Central memory CD8-positive, alpha-beta T cell (primary cell): ENCODE results near the gene SSBP3.
A peak's percentile ranks its signal among the peaks of the same experiment; 100 is the strongest.

Experiments used
- ATAC-seq: fragments of 150-1000 bp; cut with Tn5 transposase; replicated peaks from 2 replicates; pipeline ENCODE4 v1.10.0; 2022; ENCODE audit warnings: mild to moderate bottlenecking, moderate FRiP score, moderate number of reproducible peaks; ENCODE audit not compliant: poor library complexity, severe bottlenecking; ENCODE audit errors: extremely low read depth
- DNase-seq, 2 donors: peaks; one replicate each; pipeline ENCODE4 v3.0.0; 2021; ENCODE audit warnings: low spot score in 2 of 2
- H3K27ac Mint-ChIP-seq: one replicate; pipeline ENCODE4 v1.8.0; 2022; ENCODE audit warnings: low read depth, mild to moderate bottlenecking, moderate library complexity, mixed read lengths
- H3K27me3 Mint-ChIP-seq: one replicate; pipeline ENCODE4 v1.8.0; 2022; ENCODE audit warnings: mixed read lengths
- H3K36me3 Mint-ChIP-seq: one replicate; pipeline ENCODE4 v1.8.0; 2022; ENCODE audit warnings: mild to moderate bottlenecking, moderate library complexity, mixed read lengths; ENCODE audit not compliant: insufficient read depth
- H3K4me1 Mint-ChIP-seq: one replicate; pipeline ENCODE4 v1.8.0; 2022; ENCODE audit warnings: mixed read lengths
- H3K4me3 Mint-ChIP-seq: one replicate; pipeline ENCODE4 v1.8.0; 2022; ENCODE audit warnings: mild to moderate bottlenecking, moderate library complexity, mixed read lengths
- H3K9me3 Mint-ChIP-seq: one replicate; pipeline ENCODE4 v1.8.0; 2022; ENCODE audit warnings: mixed read lengths

SSBP3 gene

GRCh38 chr1:54325703-54326461, 80.3 kb downstream of the SSBP3 start:
- DNase-seq (no peak), ATAC-seq (no peak)
- H3K36me3 Mint-ChIP-seq = no peaks in the 10 kb centered on the region
- no peak overlapping the region for H3K4me3 Mint-ChIP-seq
- H3K4me1 Mint-ChIP-seq = peaks cover 72% of the 10 kb centered on the region
- H3K9me3 Mint-ChIP-seq = no peaks in the 10 kb centered on the region
- peak overlapping the region; percentile 48 for H3K27ac Mint-ChIP-seq
- no peaks in the 10 kb centered on the region for H3K27me3 Mint-ChIP-seq

- DNase-seq (no peak), ATAC-seq (no peak)
- H3K4me1 Mint-ChIP-seq = peaks cover 72% of the 10 kb centered on the region
- H3K4me3 Mint-ChIP-seq = no peak overlapping the region
- H3K27ac Mint-ChIP-seq = no peak overlapping the region
- no peaks in the 10 kb centered on the region for H3K36me3 Mint-ChIP-seq
- no peaks in the 10 kb centered on the region for H3K27me3 Mint-ChIP-seq
- H3K9me3 Mint-ChIP-seq = no peaks in the 10 kb centered on the region
These were observed 80.9 kb downstream of the SSBP3 start for GRCh38 chr1:54325284-54325683.

GRCh38 chr1:54324251-54325140, 81.7 kb downstream of the SSBP3 start:
- Mint-ChIP-seq H3K9me3 (no peaks in the 10 kb centered on the region), H3K4me3 (no peak overlapping the region), H3K36me3 (no peaks in the 10 kb centered on the region), H3K27ac (no peak overlapping the region), H3K4me1 (peaks cover 74% of the 10 kb centered on the region), H3K27me3 (no peaks in the 10 kb centered on the region)
- ATAC-seq (no peak), DNase-seq (no peak)

- Mint-ChIP-seq H3K27me3 (no peaks in the 10 kb centered on the region), H3K9me3 (no peaks in the 10 kb centered on the region), H3K36me3 (no peaks in the 10 kb centered on the region), H3K4me3 (no peak overlapping the region), H3K27ac (no peak overlapping the region), H3K4me1 (peaks cover 80% of the 10 kb centered on the region)
- ATAC-seq (no peak), DNase-seq (no peak)
These were observed 82.3 kb downstream of the SSBP3 start for GRCh38 chr1:54323921-54324250.

- Mint-ChIP-seq H3K4me3 (no peak overlapping the region), H3K27me3 (no peaks in the 10 kb centered on the region), H3K36me3 (no peaks in the 10 kb centered on the region), H3K9me3 (no peaks in the 10 kb centered on the region), H3K4me1 (peaks cover 79% of the 10 kb centered on the region), H3K27ac (no peak overlapping the region)
- no peak for ATAC-seq
- no peak for DNase-seq
These were observed 82.9 kb downstream of the SSBP3 start for GRCh38 chr1:54323324-54323739.

- H3K27ac Mint-ChIP-seq = no peak overlapping the region
These were observed 87.9 kb downstream of the SSBP3 start for GRCh38 chr1:54318246-54318814.

GRCh38 chr1:54317084-54317483, 89.1 kb downstream of the SSBP3 start:
- H3K27me3 Mint-ChIP-seq = no peaks in the 10 kb centered on the region
- peaks cover 50% of the 10 kb centered on the region for H3K4me1 Mint-ChIP-seq
- peaks cover 2% of the 10 kb centered on the region for H3K36me3 Mint-ChIP-seq
- H3K9me3 Mint-ChIP-seq = no peaks in the 10 kb centered on the region
- ATAC-seq (no peak), DNase-seq (no peak)
- H3K27ac Mint-ChIP-seq = no peak overlapping the region
- no peak overlapping the region for H3K4me3 Mint-ChIP-seq

More at GRCh38 chr1:54318246-54318814, 87.9 kb downstream of the SSBP3 start:
- ATAC-seq (no peak), DNase-seq (no peak)
- Mint-ChIP-seq H3K36me3 (peaks cover 2% of the 10 kb centered on the region), H3K4me3 (no peak overlapping the region), H3K4me1 (peaks cover 58% of the 10 kb centered on the region), H3K27me3 (no peaks in the 10 kb centered on the region), H3K9me3 (no peaks in the 10 kb centered on the region)

GRCh38 chr1:54315099-54315498, 91.1 kb downstream of the SSBP3 start:
- no peak for ATAC-seq

GRCh38 chr1:54314696-54315095, 91.5 kb downstream of the SSBP3 start:
- Mint-ChIP-seq H3K36me3 (peaks cover 3% of the 10 kb centered on the region), H3K27me3 (no peaks in the 10 kb centered on the region), H3K27ac (peak overlapping the region; percentile 3), H3K9me3 (no peaks in the 10 kb centered on the region), H3K4me1 (peaks cover 54% of the 10 kb centered on the region), H3K4me3 (no peak overlapping the region)
- ATAC-seq = no peak
- no peak for DNase-seq

More at GRCh38 chr1:54315099-54315498, 91.1 kb downstream of the SSBP3 start:
- no peaks in the 10 kb centered on the region for H3K27me3 Mint-ChIP-seq
- no peaks in the 10 kb centered on the region for H3K9me3 Mint-ChIP-seq
- DNase-seq = no peak
- peak overlapping the region; percentile 3 for H3K27ac Mint-ChIP-seq
- H3K4me3 Mint-ChIP-seq = no peak overlapping the region
- peaks cover 3% of the 10 kb centered on the region for H3K36me3 Mint-ChIP-seq
- peaks cover 54% of the 10 kb centered on the region for H3K4me1 Mint-ChIP-seq

- no peak overlapping the region for H3K27ac Mint-ChIP-seq
- no peak overlapping the region for H3K4me3 Mint-ChIP-seq
- no peaks in the 10 kb centered on the region for H3K27me3 Mint-ChIP-seq
- peaks cover 44% of the 10 kb centered on the region for H3K4me1 Mint-ChIP-seq
- ATAC-seq (no peak), DNase-seq (no peak)
- H3K36me3 Mint-ChIP-seq = peaks cover 3% of the 10 kb centered on the region
- no peaks in the 10 kb centered on the region for H3K9me3 Mint-ChIP-seq
These were observed 93.3 kb downstream of the SSBP3 start for GRCh38 chr1:54312796-54313316.

GRCh38 chr1:54311506-54311905, 94.7 kb downstream of the SSBP3 start:
- peaks cover 55% of the 10 kb centered on the region for H3K4me1 Mint-ChIP-seq
- no peak overlapping the region for H3K4me3 Mint-ChIP-seq
- DNase-seq (no peak), ATAC-seq (no peak)
- no peaks in the 10 kb centered on the region for H3K27me3 Mint-ChIP-seq
- no peak overlapping the region for H3K27ac Mint-ChIP-seq
- no peaks in the 10 kb centered on the region for H3K9me3 Mint-ChIP-seq
- H3K36me3 Mint-ChIP-seq = peaks cover 2% of the 10 kb centered on the region

GRCh38 chr1:54310439-54311328, 95.5 kb downstream of the SSBP3 start:
- peaks cover 2% of the 10 kb centered on the region for H3K36me3 Mint-ChIP-seq
- peaks cover 61% of the 10 kb centered on the region for H3K4me1 Mint-ChIP-seq
- no peaks in the 10 kb centered on the region for H3K27me3 Mint-ChIP-seq
- DNase-seq = no peak
- H3K9me3 Mint-ChIP-seq = no peaks in the 10 kb centered on the region
- H3K4me3 Mint-ChIP-seq = no peak overlapping the region
- H3K27ac Mint-ChIP-seq = no peak overlapping the region
- ATAC-seq = no peak
